Measurements from ENCODE around the gene SCN3A.

- TF ChIP-seq, protein P1, sequence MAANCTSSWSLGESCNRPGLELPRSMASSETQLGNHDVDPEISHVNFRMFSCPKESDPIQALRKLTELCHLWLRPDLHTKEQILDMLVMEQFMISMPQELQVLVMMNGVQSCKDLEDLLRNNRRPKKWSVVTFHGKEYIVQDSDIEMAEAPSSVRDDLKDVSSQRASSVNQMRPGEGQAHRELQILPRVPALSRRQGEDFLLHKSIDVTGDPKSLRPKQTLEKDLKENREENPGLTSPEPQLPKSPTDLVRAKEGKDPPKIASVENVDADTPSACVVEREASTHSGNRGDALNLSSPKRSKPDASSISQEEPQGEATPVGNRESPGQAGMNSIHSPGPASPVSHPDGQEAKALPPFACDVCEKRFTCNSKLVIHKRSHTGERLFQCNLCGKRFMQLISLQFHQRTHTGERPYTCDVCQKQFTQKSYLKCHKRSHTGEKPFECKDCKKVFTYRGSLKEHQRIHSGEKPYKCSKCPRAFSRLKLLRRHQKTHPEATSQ (CRISPR knock-in tag; IDR thresholded peaks at IDR 0.05; ENCODE audit: borderline replicate concordance), result no peak
- TF ChIP-seq HNF4G (IDR thresholded peaks at IDR 0.05; ENCODE audit: borderline replicate concordance, low read depth, low read length) (no peak), HNF4G (CRISPR knock-in tag; IDR thresholded peaks at IDR 0.05; ENCODE audit: borderline replicate concordance, low read depth) (no peak), ZFP37 (CRISPR knock-in tag; IDR thresholded peaks at IDR 0.05; ENCODE audit: borderline replicate concordance) (no peak), KLF9 (CRISPR knock-in tag; IDR thresholded peaks at IDR 0.05; ENCODE audit: low read depth) (no peak)
- TF ChIP-seq, protein P2, sequence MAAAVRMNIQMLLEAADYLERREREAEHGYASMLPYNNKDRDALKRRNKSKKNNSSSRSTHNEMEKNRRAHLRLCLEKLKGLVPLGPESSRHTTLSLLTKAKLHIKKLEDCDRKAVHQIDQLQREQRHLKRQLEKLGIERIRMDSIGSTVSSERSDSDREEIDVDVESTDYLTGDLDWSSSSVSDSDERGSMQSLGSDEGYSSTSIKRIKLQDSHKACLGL (CRISPR knock-in tag; IDR thresholded peaks at IDR 0.05), result no peak
- TF ChIP-seq, protein P3, sequence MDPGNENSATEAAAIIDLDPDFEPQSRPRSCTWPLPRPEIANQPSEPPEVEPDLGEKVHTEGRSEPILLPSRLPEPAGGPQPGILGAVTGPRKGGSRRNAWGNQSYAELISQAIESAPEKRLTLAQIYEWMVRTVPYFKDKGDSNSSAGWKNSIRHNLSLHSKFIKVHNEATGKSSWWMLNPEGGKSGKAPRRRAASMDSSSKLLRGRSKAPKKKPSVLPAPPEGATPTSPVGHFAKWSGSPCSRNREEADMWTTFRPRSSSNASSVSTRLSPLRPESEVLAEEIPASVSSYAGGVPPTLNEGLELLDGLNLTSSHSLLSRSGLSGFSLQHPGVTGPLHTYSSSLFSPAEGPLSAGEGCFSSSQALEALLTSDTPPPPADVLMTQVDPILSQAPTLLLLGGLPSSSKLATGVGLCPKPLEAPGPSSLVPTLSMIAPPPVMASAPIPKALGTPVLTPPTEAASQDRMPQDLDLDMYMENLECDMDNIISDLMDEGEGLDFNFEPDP (CRISPR knock-in tag; conservative IDR thresholded peaks at IDR 0.05), result no peak
Observed at GRCh38 chr2:165114346-165114939, 89.4 kb downstream of the SCN3A start.

All from HepG2 (cell line).